HG03039 (cell line): ENCODE measurements around the gene NUB1.

Source experiments
- ATAC-seq: cut with Tn5 transposase; IDR thresholded peaks from one replicate; pipeline ENCODE4 v1.9.1; 2021; ENCODE audit warnings: mild to moderate bottlenecking, moderate library complexity; ENCODE audit not compliant: unreplicated experiment

The NUB1 gene

DNA sequence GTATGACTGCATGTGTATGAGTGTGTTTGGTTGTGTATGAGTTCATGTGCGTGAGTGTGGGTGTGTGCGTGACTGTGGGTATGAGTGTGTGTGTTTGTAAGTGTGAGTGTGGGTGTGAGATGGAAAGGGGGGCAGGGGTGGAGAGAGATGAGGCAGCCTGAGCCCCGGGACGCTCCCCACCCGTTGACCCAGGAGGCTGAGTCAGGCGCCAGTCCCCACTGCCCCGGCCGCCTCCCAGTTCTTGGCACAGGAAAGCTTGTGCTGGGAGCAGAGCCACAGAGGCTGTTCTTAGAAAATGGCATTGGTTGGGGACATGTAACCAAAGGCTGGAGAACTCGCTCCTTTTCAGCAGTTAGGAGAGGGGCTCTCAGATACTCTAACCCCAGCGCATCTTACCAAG lies 27.8 kb upstream of the NUB1 start:
- ATAC-seq: no peak

DNA sequence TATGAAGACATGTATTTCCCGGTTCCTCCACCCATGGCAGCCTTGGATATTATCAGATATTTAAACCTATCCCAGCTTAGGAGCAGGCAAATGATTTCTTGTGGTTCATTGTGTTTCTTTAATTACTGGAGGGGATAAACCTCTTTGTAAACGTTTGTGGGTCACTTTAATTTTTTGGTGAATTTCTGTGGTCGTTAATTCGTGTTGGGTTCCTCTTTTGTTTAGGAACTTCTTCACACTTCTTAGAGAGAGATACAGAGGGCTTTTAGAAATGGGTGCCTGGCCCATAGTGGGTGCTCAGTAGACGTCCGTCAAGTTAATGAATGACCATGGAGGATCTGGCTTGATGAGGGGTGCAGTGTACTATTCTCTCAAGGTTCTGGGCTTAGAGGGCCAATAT lies 27.2 kb upstream of the NUB1 start:
- no peak for ATAC-seq

DNA sequence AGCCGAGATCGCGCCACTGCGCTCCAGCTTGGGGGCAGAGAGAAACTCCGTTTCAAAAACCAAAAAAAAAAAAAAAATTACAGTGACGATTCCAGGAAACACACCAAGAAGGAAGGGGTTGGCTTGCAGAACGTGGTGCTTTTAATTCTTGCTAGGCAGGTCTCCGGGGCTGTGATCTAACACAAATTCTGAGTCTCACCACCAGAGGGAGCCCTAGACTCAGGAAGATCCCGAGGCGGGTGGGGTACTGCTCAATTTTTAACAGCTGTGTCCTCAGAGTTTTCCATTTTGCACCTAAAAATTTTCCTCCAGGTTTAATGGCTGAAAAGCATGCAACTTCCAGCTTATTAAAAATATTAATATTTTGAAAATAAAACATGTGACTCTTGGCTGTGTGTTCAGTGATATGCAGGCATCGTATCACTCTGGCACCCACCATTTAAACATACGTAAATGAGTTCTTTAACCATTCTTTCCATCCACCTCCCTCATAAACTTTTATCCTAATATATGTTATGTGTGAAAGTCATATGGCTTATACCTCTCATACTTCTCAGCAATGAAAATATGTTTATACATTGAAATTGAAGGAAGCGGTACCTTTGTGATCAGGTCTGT lies 26.5 kb upstream of the NUB1 start:
- ATAC-seq: no peak

DNA sequence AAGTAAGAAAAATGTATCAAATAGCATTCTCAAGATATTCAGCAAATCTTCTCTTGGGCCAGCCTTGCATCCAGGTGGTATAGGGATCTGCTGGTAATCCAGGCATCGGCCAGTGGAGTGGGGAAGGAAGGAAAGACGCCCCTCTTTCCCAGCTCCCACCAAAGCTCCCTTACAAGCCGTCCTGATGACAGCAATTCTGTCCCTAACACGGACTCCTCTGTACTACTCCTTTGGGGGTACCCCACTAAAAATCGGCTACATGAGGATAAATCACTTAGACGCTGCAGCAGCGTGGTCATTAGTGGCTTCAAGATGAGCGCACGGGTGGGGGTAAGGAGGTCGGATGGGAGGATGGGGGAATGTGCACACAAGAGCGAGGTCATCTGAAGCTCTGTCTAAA lies 24.7 kb upstream of the NUB1 start:
- ATAC-seq: no peak

DNA sequence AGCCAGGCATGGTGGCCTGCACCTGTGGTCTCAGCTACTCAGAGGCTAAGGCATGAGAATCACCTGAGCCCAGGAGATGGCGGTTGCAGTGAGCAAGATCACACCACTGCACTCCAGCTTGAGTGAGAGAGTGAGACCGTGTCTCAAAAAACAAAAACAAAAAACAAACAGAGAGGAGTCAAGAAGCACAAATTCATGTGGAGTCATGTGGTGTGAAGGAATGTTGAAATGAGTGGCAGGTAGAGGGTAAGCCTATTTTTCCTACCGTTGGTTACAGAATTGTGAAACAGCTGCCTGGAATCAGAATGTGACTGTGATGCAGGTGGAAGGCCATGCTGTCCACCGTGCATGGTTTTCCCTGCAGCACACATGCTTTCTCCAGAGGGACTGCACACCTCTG lies 23.7 kb upstream of the NUB1 start:
- no peak for ATAC-seq

DNA sequence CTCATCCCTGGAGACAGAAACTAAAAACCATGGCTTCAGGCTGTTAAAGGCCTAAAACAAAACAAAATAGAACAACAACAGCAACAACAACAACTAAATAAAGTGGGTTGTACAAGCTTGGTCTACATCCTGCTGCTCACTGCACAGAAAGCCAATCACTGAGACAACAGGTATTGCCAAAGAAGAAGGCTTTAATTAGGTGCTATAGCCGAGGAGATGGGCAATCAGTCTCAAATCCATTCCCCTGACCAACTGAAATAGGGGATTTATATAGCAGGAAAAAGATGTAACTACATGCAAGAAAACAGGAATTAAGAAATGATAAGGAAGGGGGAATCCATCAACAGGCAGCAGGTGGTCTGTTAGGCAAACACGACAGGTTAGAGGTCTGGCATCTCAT lies 22.4 kb upstream of the NUB1 start:
- ATAC-seq: no peak

DNA sequence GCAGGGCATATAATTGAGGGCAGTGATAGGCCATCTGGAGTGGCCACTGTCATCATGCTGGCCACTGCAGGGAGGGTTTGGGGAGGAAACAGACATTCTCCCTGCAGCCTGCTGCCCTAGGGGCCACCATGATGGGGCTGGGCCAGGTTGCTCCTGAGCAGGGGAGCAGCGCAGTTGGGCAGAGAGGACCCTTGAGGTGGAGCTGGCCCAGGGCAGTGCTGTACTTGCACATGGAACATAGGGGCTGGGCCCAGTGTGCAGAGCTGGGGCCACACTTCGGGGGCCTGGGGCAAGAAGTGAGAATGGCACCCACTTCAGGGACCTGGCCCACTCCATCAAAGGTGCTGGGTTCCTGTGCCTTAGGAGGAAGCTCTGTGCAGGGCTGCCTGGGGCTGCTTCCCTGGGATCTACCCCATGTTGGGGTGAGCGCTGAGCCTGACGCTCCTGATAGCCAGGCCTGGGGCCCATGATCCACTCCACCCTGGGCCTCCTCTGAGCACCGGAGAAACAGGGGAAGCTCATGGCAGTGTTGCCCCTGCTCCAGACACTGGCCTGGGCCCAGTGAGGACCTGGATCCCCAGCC lies 21.3 kb upstream of the NUB1 start:
- no peak for ATAC-seq

DNA sequence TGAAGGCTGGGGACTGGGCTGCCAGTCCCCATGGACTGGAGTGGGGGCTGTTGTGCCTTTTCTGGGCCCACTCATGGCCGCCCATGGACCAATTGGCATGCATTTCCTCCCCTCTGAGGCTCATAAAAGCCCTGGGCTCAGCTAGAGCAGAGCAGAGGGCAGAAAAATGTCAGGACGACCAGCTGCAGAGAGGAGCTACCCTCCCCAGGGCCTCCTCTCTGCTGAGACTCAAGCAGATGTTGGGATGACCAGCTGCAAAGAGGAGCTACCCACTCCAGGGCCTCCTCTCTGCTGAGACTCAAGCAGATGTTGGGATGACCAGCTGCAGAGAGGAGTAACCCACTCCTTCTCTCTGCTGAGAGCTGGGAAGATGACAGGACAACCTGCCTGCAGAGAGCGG lies 20.3 kb upstream of the NUB1 start:
- ATAC-seq: no peak

DNA sequence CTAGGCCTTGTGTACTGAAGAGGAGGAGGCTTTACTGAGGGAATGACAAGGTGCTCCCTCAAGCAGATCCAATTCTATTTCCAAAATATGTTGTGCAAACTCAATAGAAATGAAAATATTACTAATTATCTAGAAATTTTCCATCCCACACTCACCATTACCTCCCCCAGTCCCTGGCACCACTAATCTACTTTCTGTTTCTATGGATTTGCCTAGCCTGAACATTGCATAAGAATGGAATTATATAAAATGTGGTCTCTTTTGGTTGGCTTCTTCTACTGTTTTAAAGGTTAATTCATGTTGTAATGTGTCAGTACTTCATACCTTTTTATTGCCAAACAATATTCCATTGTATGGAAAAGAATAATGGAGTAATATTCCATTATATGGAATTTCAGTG lies 18.7 kb upstream of the NUB1 start:
- no peak for ATAC-seq

DNA sequence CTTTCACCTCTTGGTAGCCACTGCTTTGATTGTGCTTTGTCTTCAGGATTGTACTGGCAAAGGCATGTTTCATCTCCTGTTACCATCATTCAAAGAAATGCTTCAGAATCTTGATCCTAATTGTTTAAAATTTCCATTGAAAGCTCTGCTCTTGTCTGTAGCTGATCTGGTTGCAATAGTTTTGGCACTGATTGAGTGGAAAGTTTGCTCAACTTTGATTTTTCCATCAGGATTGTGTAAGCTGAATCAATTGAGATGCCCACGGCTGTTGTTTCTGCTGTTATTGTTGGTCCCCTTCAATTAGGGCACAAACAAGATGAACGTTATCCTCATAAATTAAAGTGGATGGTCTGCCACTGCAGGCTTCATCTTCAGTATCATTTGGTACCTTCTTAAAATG lies 14.6 kb upstream of the NUB1 start:
- ATAC-seq: no peak

DNA sequence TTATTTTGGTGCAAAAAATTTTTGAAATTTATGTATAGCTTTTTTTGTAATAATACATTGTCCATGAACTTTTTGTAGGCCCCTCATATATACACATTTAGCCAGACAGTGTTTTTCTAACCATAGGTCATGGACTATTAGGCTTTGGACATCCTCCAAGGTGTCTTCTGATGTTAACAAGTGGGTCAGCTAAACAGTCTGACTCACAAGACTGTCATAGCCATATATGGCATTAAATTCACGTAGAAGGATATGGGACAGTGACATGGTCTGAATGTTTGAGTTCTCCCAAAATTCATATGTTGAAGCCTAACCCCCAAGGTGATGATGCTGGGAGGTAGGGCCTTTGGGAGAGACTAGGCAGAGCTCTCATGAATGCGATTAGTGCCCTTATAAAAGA lies 14.0 kb upstream of the NUB1 start:
- no peak for ATAC-seq

DNA sequence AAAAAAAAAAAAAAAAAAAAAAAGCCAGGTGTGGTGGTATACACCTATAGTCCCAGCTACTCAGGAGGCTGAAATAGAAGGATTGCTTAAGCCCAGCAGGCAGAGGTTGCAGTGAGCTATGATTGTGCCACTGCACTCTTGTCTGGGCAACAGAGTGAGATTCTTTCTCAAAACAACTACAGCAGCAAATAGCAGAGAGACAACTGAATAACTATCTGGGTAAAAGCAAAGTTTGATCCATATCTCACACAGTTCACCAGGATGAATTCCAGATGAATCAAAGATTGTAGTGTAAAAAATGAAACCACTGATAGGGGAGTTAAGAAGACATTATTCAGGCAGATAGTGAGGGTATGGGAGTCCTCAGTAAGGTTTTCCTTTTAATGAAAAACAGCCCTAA lies 11.4 kb upstream of the NUB1 start:
- no peak for ATAC-seq

DNA sequence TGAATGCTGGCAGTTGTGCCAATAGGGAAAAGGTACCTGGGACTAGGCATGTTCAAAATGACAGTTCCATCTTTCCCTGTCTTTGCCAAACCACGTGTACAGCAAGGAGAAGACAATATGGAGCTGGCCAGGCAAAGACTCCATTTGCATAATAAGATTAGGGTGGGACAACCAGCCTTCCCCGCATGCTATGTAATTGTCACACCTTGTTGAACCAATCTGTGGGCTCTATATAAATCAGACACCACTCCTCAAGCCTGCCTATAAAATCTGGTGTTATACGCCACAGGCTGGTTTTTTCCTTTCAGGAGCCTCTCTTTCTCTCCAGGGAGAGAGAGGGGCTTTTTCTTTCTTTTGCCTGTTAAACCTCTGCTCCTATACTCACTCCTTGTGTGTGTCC lies 11.0 kb upstream of the NUB1 start:
- ATAC-seq: no peak

DNA sequence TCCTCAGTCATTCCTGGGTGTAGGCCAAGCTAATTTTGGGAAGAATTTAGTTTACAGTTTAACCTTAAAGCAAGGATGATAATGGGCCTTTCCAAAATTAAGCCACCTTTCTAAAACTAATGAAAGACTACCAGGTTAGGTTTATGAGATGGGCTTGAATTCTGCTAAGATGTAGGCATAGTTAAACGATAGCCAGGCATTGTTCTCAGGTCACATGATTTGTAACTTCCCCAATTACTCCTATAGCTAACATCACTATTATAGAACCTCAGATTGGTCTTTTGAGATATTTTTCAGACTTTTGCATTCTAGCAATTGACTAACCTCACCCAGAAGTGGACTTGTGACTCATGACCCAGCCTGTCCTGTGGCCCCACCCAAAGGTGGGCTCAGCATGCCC lies 7.0 kb upstream of the NUB1 start:
- ATAC-seq: no peak

DNA sequence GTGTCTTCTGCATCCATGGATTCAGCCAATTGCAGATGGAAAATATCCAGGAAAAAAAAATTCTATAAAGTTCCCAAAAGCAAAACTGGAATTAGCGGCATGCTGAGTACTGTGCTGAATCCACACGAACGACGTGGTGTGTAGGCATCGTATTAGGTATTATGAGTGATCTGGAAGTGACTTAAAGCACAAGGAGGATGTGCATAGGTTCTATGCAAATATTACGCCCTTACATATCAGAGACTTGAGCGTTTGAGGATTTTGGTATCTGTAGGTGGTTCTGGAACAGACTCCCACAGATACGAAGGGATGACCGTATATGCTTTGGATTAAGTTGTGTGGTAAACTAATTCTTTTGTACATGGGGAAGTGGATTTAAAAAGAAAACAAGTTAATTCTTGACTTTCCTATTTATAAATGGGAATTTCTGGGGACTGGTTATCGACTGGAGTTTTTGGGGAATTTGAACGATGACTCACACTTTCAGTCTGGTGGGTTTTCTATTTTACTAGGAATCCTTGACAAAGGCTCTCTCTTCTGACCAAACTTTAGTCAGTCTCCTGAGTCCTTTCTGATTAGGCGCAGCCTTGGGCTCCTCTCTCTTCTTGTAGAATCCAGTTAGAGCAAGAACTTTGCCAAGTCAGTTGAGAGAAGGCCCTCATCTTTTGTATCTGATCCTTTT lies 5.4 kb upstream of the NUB1 start:
- ATAC-seq: no peak

DNA sequence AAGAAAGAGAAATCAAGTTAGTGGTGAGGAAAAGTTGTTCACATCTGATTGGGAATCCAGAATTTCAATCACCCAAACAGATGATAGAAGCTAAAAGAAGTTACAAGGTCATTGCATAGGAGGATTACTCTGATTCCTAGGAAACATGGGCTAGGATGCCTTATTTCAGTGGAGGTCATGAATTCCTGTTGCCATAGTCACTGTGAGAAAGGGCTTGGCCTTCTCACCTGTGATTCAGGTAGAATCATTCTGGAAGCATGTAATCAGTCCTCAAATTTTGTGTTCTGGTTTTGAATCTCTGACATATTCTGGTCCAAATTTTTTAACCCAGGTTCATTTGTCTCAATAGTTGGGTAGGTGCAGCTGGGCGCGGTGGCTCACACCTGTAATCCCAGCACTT lies 4.3 kb upstream of the NUB1 start:
- no peak for ATAC-seq

DNA sequence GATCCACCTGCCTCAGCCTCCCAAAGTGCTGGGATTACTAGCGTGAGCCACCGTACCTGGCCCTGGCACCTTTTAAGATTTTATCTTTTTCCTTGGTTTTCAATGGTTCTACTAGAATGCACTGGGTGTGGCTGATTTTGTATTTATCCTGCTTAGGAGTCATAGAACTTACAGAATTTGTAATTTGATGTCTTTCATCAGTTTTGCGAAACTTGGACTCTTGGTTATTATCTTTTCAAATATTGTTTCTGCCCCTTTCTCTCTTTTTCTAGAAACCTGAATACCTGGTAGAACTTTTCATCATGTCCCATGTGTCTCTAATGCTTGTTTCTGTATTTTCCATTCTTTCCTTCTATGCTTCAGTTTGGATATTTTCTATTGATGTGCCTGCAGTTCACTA lies 2.8 kb upstream of the NUB1 start:
- ATAC-seq: no peak

DNA sequence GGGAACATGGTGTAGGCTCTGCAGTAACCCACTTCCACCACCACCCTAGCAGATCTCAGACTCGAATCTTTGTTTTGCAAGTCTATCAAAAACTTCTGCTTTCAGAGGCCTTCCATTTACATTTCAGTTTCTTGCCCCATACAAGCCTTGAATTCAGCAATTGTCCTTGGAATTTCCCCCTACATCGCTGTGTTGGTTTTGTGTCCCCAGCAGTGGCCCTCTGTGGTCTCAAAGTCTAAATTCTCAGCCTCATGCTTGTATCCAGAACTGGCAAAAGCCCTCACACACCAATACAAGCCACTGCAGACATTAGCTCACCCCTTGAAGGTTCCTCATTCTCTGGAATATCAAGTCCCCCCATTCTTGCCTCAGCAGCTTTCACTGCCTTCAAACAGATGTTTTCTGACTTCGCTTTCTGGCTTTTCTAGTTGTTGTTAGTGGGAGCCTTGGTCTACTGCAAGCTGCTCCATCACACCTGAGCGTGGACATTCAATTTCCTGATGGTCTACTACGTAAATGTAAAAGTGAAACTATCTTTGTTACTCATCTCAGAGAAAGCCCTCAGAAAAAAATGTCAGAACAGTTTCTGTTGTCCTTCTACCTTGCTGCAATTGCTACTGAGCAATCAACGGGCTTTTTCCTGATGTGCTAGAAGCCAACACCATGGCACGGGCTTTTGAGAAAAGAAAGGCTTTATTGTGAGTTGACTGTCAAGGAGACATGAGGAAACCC lies 1.8 kb upstream of the NUB1 start:
- ATAC-seq: peak; percentile 32

DNA sequence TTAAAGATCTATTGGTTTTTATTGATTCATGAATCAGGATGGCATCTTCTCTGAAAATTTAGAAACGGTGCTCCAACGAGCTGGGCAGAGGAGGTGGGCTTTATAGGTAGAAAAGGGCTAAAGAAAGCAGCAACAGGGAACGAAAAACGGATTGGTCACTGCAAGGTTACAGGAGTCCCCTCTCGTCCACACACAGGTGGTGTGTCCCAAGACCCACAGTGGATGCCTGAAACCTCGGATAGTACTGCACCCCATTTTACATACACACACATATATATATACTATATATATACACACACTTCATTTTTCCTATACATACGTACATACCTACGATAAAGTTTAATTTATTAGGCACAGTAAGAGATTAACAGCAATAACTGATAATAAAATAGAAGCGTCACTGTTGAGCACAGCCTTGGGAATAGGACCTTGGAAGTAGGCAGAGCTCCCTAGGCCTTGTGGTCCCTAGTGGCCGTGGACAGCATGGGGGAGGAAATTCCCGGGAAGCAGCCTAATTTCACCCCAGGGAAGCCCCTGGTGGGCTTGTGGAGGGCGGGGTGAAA lies 737 bp upstream of the NUB1 start:
- no peak for ATAC-seq

DNA sequence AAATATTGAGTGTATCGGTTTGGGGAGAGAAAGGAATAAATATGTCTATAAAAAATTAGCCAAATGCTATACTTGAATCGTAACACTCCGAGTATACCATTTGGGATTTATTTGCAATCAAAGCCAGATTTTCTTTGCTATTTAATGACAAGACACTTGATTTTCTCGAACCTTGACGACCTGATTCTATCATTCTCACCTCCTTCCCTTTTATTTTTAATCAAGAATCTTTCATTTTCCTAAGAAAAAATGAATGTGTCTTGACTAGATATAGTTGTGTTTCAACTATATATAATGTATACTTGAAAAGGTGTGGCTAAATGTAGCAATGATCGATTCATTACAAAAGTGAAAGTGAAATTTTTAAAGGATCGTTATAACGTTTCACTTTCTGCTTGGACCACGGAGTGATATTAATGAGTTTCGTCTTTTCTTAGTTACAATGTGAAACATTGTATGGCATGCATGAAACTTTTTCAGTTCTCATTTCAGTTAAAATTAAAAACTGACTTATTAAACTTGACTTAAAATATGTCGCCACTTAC lies 562 bp downstream of the NUB1 start:
- peak; percentile 37 for ATAC-seq

DNA sequence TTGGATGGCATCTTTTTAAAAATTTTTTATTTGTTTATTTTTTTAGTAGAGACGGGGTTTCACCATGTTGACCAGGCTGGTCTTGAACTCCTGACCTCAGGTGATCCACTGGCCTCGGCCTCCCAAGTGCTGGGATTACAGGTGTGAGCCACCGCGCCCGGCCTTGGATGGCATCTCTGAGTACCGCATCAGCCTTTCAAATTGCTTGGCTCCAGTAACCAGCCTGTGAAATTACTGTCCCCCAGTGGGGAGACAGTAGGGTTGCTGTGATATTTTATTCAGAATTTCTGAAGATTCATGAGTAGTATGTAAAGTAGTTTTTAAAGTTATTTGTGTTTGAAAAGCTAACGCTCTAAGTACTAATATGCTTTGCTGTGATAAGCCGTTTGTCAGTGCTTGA lies 1.2 kb downstream of the NUB1 start:
- no peak for ATAC-seq

DNA sequence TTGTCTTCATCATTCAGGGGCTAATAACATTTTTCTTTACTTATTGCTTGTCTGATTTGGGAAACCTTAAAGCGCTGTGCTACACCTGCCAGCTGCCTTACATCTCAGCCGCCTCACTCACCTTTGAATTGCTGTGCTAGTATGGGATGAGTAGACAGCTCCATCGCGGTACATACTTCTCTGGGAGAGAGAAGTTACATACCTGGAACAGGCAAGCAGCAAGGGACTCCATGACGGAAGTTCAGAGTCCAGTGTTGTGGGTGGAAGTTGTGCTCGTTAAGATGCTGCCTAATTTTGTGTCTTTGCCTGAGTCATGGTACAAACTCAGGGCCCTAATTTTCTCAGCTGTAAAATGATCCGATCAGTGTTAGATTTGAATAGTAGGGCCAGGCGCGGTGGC lies 1.9 kb downstream of the NUB1 start:
- no peak for ATAC-seq
